PFSK-1 (cell line): ENCODE data around the gene MYORG.

Source experiments
- POLR2AphosphoS5 ChIP-seq: IDR thresholded peaks from 2 replicates; pipeline ENCODE4 v1.6.1; 2012; ENCODE audit warnings: low read depth, mild to moderate bottlenecking, control low read depth, low read length, moderate library complexity
- SIN3A ChIP-seq: IDR thresholded peaks from 2 replicates; pipeline ENCODE4 v1.6.1; 2012; ENCODE audit warnings: mild to moderate bottlenecking, low read length, moderate library complexity, borderline replicate concordance; ENCODE audit not compliant: insufficient read depth
- TF ChIP-seq, protein P1 (sequence below), 2 experiments: IDR thresholded peaks; 2 replicates each; pipeline versions ENCODE4 v1.6.1 to v1.8.0; 2011 to 2012; ENCODE audit warnings: low read depth in 2 of 2, low read length in 2 of 2, control low read depth in 1 of 2, inconsistent platforms in 1 of 2, mild to moderate bottlenecking in 1 of 2, moderate library complexity in 1 of 2; ENCODE audit not compliant: insufficient read depth in 1 of 2

DNA sequence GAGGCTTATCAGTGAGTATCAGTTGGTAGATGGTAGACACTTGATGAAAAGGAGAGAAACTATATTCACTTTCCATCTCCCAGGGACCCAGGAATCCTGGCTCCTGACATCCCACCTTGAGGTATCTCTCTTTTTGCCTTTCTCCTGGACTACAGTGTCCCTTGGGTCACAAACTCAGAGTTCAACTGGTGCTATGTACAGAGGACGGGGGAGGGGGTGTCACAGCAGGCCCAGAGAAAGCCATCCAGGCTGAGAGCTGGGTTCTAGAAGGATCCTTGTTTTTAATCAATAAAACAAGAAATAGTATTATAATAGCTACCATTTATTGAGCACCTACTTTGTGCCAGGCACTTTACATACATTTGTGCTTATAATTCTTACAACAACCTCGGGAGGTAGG lies 10.3 kb downstream of the MYORG start:
- TF ChIP-seq POLR2AphosphoS5 (no peak), SIN3A (no peak)
- TF ChIP-seq, protein P1, sequence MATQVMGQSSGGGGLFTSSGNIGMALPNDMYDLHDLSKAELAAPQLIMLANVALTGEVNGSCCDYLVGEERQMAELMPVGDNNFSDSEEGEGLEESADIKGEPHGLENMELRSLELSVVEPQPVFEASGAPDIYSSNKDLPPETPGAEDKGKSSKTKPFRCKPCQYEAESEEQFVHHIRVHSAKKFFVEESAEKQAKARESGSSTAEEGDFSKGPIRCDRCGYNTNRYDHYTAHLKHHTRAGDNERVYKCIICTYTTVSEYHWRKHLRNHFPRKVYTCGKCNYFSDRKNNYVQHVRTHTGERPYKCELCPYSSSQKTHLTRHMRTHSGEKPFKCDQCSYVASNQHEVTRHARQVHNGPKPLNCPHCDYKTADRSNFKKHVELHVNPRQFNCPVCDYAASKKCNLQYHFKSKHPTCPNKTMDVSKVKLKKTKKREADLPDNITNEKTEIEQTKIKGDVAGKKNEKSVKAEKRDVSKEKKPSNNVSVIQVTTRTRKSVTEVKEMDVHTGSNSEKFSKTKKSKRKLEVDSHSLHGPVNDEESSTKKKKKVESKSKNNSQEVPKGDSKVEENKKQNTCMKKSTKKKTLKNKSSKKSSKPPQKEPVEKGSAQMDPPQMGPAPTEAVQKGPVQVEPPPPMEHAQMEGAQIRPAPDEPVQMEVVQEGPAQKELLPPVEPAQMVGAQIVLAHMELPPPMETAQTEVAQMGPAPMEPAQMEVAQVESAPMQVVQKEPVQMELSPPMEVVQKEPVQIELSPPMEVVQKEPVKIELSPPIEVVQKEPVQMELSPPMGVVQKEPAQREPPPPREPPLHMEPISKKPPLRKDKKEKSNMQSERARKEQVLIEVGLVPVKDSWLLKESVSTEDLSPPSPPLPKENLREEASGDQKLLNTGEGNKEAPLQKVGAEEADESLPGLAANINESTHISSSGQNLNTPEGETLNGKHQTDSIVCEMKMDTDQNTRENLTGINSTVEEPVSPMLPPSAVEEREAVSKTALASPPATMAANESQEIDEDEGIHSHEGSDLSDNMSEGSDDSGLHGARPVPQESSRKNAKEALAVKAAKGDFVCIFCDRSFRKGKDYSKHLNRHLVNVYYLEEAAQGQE (IDR thresholded peaks at IDR 0.05; ENCODE audit: insufficient read depth in 1 of 2, low read depth in 2 of 2, low read length in 2 of 2), result no peak
